Brain pericyte (primary cell): ENCODE results near the gene ATP5F1D.
"Not testable (repeated sequence)": the region's sequence is repeated elsewhere in the genome, so short reads cannot be mapped to it uniquely, and the experiment has no call there.

Source experiments
- DNase-seq: peaks from one replicate; pipeline ENCODE4 v3.0.0-alpha.2; 2012; ENCODE audit warnings: low read depth, low spot score

The ATP5F1D gene

DNA sequence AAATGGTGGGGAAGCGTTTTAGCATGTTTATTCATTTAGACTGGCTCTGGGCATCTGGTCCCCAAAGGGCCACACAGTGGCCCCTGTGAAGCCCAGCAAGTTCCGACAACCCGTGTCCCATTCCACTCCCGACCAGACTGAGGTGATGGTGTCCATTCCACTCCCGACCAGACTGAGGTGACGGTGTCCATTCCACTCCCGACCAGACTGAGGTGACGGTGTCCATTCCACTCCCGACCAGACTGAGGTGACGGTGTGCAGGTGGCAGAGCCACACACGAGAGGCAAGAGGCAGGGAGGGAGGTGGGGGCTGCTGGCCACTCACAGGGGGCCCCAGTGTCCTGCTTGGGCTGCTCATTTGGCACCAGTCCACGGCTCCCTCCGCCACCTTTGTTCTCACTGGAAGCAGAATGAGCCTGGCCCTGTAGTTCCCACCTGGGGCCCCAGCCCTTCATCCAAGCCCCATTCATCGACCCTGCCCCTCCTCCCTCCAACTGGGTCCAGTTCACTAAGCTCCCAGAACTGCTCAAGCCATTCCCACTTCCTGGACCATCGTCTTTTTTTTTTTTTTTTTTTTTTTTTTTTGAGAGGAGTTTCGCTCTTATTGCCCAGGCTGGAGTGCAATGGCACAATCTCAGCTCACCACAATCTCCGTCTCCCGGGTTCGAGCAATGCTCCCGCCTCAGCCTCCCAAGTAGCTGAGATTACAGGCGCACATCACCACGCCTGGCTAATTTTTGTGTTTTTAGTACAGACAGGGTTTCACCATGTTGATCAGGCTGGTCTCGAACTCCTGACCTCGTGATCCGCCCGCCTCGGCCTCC, 4.9 kb downstream of the ATP5F1D start:
- not testable (repeated sequence) for DNase-seq

DNA sequence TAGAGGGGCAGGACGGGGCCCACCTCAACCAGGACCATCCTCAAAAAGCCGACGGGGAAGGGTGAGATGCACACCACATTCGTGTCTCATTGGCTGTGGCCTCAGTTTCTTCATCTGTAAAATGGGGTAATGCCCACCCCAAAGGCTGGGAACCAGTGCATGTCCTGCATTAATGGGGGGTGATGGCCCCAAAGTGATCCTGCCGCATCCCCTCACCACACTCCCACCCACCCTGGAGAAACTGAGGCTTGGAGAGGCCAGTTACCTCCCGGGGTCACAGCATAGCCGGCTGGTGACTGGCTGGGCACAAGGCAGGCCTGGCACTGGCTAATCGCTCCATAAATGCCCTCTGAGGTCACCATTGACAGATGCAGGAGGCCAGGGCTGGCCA, 6.2 kb downstream of the ATP5F1D start:
- no peak for DNase-seq

DNA sequence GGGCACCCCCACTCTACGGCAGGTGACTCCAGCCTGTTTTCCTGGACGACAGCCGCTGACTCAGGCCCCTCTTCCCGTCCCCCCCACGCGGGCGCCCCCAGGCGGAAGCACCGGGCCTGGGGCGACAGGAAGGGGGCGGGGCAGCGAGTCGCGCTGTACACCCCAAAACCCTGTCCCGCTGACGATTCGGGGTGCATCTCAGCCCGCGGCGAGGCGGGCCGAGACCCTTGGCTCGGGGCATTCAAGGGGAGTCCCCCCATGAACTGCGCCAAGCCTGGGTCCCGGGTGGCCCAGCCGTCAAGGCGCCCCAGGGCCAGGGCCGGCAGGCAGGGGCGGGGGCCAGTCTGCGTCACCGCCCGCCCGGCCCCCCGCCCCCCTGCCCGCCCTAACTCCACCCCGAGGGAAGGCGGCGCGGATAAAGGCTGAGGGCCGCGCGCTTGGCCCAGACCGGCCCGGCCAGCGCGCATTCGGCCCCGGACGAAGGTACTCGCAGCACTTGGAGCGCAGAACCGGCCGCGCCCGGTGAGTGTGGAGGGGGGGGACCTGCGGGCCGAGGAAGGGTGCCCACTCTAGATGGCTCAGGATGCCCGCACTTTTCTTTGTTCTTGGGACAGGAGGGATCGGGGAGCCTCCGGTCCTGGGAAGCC, 6.7 kb downstream of the ATP5F1D start, which contains the start of gene MIDN:
Gene MIDN, plus strand, starts transcription at position 445 of the 647 bp plus-strand sequence. CDS start 1,714 bp downstream, outside the sequence.
- DNase-seq = no peak

DNA sequence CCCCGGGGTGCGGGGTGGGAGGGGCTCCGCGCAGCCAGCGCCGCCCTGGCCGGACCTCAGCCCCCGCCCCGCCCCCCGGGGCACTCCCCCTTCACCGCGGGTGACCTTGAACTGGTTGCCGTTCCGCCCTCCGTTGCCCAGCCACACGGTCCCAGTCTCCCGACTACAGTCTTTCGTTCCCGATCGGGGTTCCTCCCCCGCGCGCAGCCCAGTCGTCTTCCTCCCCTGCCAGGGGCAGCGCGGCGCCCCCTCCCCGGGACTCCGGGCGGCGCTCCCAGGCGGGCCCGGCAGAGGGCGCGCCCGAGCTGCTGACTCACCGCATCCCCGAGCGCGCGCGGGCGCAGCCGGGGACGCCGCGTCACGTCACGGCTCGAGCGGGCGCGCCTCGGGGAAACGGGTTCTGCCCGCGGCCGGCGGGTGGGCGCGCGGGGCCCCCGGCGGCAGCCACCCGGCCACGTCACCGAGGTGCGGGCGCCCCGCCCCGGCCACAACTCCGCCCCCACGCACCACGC, 7.3 kb downstream of the ATP5F1D start:
- DNase-seq = no peak

DNA sequence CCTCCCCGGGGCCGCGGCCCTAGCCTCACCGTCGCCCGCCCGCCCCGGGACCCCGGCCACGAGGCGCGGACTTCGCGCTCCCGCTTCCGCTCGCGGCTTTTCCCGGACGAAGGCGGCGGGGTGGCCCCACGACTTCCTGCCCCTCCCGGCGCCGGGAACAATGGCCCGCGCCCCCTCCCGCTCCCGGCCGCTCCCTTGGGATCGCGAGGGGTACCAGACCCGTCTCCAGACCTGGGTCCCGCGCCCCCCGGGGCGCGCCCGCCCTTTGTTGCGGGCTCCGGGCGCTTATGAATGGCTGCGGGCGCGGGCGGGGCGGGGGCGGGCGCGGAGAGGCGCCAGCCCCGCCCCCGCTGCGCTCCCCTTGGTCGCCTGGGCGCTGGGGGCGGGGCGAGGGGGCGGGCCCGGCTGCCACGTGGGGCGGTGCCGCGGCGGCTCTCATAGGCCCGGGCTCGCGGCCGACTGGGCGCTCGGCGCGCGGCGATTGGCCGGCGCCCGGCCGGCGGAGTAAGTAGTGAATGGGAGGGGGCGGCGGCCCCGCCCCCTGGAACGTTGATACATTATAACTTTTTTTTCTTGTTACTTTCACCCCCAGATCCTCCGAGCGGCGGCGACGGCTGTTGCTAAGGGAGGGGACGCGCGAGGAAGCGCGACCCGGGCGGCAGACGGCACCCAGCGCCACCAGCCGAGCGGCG, 7.9 kb downstream of the ATP5F1D start:
- DNase-seq = peak; percentile 81

DNA sequence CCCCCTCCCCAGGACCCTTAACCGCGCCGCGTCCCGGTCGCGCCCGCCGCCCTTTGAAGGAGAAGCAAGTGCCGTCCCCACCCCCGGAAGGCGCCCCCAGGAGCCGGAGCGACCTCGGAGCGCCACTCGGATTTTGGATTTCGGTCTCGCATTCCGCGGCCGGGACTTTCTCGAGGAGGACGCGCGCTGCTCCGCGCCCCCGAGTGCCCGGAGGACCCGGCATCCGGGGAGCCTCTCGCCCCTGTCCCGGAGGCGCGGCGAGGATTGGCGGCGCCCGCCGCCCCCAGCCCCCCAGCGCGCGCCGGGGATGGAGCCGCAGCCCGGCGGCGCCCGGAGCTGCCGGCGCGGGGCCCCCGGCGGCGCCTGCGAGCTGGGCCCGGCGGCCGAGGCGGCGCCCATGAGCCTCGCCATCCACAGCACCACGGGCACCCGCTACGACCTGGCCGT, 8.5 kb downstream of the ATP5F1D start:
- DNase-seq = no peak

DNA sequence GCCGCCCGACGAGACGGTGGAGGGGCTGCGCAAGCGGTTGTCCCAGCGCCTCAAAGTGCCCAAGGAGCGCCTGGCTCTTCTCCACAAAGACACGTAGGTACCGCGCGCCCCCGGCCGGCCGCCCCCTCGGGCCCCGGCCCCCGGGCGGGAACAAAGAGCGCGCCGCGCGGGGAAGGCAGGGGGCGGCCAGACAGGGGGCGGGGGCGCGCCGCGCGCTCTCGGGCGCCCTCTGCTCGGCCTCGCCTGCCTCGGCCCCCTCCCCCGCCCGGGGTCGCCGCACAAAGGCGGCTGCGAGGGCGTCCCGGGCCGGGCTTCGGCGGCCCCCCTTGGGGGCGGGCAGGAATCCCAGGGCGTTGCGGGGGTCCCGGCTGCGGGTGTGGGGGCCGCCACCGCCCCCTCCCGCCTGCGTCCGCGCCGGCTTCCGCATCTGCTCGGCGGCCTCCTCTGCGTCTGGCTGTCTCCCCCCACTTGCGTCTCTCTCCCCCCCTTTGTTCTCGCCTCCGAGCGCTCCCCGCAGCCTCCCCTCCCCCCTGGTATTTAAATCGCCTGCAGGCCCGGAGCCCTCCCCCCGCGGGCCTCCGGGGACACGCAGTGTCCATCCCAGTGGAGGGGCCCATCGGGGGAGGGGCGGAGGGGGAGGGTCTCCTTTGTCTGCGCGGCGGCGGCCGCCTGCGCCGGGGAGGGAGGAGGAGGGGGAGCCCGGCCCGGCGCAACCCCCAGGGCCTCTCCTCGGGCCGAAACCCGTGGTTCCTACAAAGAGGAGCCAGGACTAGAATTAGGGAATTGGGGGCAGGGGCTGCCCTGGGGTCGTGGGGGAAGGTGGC, 9.1 kb downstream of the ATP5F1D start:
- no peak for DNase-seq

DNA sequence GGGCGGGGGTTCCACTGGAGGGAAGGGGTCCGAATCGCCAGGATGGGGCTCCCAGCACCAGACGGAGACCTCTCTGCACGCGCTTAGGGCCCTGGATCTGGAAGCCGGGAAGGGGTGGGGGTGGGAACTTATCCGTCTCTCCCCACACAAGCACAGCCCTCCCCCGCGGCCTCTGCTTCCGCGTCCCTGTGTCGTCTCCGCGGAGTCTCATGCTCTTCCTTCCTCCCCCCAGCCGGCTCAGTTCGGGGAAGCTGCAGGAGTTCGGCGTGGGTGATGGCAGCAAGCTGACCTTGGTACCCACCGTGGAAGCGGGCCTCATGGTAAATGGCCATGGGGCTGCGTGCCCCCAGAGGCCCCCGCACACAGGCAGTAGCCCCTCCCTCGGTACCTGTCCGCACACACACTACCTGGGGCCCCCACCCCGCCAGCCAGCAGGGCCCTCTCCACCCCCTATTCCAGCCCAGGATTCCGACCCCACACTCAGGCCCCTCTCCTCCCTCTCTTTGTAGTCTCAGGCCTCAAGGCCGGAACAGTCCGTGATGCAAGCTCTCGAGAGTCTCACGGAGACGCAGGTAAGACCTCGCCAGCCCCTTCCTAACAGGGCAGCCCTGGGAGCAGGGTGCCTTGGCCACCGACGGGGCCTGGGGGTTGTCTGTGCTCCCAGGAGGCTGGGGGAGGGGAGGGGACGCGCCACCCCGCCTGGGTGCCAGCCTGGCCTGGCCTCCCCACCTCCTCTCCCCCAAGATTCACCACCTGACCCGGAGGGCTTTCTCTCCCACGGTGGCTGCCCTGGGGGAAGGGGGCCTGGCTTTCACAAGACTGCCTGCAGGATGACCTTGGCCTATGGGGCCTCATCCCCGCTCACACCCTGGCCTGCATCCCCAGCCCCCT, 10.0 kb downstream of the ATP5F1D start:
- DNase-seq = no peak

DNA sequence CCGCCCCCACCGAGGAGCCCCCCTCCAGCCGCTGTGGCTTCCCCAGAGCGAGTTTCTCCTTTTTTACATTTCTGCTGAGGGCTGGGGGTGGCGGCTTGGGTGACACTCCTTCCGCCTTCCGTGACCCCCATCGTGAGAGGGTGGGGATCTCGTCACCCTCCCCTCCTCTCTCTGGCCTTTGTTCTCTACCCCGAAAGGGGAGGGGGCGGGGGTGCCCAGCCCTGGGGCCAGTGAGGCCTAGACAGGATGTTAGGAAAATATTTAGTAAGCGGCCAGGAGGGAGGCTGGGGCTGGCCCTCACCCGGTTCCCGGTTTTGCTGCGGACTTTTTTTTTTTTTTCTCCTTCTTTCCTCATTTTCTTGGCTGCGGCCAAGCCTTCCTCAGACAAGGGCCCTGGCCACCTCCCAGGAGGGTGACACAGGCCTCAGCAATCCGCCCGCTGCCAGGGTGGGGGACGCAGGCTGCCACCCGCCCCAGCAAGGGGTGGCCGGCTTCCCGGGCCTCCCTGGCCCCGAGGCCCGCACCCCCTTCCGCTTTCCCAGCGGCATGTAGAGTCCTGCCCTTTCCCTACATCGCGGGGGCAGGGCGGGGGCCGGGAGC, 10.8 kb downstream of the ATP5F1D start:
- DNase-seq = no peak

DNA sequence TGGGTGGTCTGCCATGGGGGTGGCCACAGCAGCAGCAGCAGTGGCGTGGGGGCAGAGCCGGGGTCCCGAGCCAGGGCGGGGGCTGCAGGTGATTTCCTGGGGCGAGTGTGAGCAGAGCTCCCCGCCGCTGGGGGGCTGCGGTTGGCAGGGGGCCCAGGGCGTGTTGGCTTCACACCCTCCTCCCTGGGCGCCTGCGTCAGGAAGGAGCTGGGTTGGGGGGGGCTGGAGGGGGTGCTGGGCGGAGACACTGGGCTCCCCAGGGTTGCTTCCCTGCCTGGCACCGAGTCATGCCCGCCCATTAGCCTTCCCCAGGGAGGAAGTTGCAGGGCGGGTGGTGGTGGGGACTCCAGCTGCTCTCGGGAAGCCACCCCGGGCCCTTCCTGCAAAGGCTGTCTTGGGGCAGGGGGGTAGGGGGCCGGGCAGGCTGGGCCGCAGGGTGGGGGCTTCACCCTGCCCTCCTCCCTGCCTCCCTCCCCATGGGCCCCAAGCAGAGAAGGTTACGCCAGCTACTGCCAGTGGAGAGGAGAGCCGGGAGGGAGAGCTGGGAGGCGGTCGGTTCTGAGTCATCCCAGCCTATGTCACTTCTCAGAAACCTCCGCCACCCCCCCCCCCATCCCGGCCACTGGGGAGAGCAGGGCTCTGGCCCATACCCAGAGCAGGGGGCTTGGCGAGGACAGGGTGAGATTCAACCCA, 11.4 kb downstream of the ATP5F1D start:
- DNase-seq = peak; percentile 93

DNA sequence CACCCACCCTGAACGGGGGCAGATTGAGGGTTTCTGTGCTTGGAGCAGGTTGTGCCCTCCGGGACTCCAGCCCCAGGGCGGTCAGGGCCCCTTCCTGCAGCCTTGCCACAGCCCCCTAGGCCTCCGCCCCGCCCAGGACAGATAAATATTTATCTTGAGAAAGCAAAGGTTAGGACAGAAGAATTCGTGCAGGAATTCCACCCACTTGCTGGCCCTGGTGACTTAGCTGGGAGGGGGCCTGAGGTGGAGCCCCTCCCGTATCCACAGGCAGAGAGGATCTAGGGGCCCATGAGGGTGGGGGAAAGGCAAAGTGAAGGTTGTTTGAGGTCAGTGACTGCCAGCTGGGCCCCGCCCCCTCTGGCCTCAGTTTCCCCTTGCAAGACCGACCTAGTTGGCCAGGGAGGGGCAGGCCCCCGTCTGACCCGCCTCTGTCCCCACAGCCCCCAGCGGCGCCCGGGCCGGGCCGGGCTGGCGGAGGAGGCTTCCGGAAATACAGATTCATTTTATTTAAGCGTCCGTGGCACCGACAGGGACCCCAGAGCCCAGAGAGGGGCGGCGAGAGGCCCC, 12.0 kb downstream of the ATP5F1D start:
- no peak for DNase-seq

DNA sequence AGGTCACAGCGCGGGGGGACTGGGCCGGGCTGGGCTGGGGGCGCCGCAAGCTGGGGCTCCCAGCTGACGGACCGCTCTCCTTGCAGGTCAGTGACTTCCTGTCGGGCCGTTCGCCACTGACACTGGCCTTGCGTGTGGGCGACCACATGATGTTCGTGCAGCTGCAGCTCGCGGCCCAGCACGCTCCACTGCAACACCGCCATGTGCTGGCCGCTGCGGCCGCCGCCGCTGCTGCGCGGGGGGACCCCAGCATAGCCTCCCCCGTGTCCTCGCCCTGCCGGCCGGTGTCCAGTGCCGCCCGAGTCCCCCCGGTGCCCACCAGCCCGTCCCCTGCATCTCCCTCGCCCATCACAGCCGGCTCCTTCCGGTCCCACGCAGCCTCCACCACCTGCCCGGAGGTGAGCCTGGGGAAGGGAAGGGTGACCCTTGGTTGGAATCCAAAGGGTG, 12.6 kb downstream of the ATP5F1D start:
- no peak for DNase-seq

DNA sequence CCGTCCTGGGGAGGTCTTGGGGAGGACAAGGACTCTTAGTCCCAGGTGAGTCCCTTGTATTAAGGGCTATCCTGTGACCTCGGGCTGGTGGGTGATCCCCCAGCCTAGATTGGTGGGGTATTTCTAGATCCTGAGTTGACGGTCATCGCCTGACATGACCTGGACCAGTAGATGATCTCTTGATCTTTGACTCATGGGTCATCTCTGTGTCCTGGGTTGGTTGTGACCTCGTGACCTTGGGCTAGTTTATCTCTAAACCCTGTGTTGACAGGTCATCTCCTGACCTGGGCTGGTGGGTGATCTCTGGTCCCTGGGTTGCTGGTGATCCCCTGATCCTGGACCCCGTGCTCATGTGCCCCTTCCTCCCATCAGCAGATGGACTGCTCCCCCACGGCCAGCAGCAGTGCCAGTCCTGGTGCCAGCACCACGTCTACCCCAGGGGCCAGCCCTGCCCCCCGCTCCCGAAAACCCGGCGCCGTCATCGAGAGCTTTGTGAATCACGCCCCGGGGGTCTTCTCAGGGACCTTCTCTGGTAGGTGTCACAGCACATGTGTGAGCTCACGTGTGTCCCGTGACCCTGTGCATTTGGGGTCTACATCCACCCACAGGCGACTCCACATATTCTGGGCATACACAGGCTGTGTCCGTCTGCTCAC, 13.1 kb downstream of the ATP5F1D start:
- no peak for DNase-seq

DNA sequence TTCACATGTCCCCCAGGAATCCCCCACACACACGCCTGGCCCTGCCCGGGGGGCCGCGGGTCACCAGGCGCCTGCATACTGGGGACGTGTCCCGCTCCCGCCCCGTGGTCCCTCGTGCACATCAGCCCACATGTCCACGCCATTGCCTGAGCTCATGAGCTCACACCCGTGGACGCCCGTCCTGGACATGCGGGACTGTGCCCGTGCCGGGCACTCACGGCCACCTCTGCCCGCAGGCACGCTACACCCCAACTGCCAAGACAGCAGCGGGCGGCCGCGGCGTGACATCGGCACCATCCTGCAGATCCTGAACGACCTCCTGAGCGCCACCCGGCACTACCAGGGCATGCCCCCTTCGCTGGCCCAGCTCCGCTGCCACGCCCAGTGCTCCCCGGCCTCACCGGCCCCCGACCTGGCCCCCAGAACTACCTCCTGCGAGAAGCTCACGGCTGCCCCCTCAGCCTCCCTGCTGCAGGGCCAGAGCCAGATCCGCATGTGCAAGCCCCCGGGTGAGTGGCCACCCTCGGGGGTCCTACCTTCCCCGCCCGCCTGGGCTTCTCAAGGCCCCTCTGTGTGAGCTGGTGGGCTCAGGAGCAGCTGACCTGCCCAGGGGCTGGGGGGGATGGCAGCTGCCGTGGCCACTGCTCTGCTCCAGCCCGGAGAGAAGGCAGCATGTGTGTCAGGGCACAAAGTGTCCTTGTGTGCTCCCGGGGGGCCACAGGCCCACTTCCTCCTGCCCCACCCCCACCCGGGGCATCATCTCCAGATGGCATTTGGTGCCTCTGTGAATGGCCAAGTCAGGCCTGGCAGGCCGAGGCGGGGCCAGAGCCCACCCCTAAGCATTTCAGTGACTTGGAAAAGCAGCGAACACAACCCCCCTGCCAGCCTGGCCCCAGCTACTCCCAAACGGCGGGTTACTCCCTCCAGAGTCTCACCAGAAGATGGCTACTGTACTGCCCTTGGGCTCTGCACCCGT, 13.9 kb downstream of the ATP5F1D start:
- no peak for DNase-seq

DNA sequence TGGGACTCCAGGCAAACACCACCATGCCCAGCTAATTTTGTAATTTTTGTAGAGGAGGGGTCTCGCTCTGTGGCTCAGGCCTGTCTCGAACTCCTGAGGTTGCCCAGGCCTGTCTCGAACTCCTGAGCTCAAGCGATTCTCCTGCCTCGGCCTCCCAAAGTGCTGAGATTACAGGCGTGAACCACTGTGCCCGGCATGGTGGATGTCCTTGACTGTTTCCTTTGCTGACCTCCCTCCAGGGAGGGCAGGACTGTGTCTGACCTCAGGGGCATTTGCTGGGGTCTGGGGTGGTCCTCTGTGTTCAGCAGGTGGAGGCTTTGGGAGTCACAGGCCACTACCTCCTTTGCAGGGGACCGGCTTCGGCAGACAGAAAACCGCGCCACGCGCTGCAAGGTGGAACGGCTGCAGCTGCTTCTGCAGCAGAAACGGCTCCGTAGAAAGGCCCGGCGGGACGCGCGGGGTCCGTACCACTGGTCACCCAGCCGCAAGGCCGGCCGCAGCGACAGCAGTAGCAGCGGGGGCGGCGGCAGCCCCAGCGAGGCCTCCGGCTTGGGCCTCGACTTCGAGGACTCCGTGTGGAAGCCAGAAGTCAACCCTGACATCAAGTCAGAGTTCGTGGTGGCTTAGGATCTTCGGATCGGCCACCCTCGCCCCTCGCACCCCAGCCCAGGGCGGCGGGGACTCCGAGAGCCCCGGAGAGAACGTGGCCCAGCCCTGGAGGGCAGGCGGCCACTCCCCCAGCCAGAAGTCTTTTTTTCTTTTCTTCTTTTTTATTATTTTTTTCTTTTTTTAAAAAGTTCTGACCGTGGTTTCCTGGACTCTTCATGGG, 15.3 kb downstream of the ATP5F1D start:
- no peak for DNase-seq

DNA sequence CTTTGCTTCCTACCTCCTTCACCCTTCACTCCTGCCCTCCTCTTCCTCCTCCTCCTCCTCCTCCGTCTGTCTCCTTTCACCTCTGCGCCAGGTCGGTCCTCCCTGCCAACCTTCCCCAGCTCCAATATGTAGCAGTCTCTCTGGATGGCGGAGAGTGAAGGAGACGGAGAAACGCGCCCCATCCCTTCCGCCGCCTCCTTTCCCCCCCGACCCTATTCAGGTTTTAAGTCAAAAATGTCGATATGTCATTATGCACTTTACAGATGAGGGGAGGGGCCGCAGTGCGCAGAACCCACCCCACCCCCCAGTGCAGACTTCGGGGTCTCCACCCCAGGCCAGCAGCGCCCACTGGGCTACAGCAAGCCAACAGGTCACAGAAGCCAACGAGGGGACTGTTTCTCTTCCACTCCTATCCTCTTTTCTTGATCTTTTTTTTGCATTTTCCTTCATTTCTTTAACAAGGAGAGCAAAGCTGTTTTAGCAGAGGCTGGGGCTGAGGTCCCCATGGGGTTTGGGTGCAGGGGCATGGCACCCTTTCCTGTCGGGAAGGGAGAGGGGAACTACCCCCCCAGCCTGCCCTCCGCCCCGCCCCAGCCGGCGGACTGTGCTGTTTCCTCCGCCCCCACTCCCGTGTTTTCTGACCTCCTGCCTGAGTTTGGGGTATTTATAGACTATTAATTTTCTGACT, 16.1 kb downstream of the ATP5F1D start:
- DNase-seq = no peak
